Muscle layer of duodenum (tissue), 2 donors: ENCODE results near the gene DAP.

ENCODE experiments used
- H3K27ac ChIP-seq: one replicate; pipeline ENCODE4 v1.7.0; 2013; ENCODE audit warnings: mild to moderate bottlenecking, low read length
- H3K27me3 ChIP-seq: one replicate; pipeline ENCODE4 v1.7.0; 2013; ENCODE audit warnings: low read depth, mild to moderate bottlenecking, control low read depth, low read length
- H3K36me3 ChIP-seq, 2 donors: one replicate each; pipeline ENCODE4 v1.7.0; 2013; ENCODE audit warnings: low read length in 2 of 2, control low read depth in 1 of 2, mild to moderate bottlenecking in 1 of 2; ENCODE audit not compliant: insufficient read depth in 2 of 2, control insufficient read depth in 1 of 2
- H3K4me1 ChIP-seq, 2 donors: one replicate each; pipeline ENCODE4 v1.7.0; 2013; ENCODE audit warnings: low read length in 2 of 2, mild to moderate bottlenecking in 2 of 2, control low read depth in 1 of 2, moderate library complexity in 1 of 2; ENCODE audit not compliant: insufficient read depth in 2 of 2, control insufficient read depth in 1 of 2
- H3K4me3 ChIP-seq, 2 donors: one replicate each; pipeline ENCODE4 v1.7.0; 2013; ENCODE audit warnings: low read length in 2 of 2, low read depth in 1 of 2, mild to moderate bottlenecking in 1 of 2
- H3K9me3 ChIP-seq, 2 donors: one replicate each; pipeline ENCODE4 v1.7.0; 2013; ENCODE audit warnings: low read length in 2 of 2, control low read depth in 1 of 2, mild to moderate bottlenecking in 1 of 2; ENCODE audit not compliant: control insufficient read depth in 1 of 2
- donor health status: healthy.

The DAP gene

GRCh38 chr5:10699281-10699874 lies 61.7 kb downstream of the DAP start:
- H3K4me1 ChIP-seq, result peaks cover 3 to 14% of the 10 kb centered on the region in 2 donors
- no peak overlapping the region for H3K27ac ChIP-seq
- no peaks in the 10 kb centered on the region for H3K9me3 ChIP-seq
- H3K36me3 ChIP-seq, result peaks cover 0 to 4% of the 10 kb centered on the region in 2 donors
- no peaks in the 10 kb centered on the region for H3K27me3 ChIP-seq
- H3K4me3 ChIP-seq, result no peak overlapping the region

GRCh38 chr5:10695759-10696543 lies 65.1 kb downstream of the DAP start:
- H3K9me3 ChIP-seq, result no peaks in the 10 kb centered on the region
- H3K4me1 ChIP-seq, result peaks cover 0 to 8% of the 10 kb centered on the region in 2 donors
- no peaks in the 10 kb centered on the region for H3K27me3 ChIP-seq
- H3K36me3 ChIP-seq, result peaks cover 3 to 5% of the 10 kb centered on the region in 2 donors
- H3K27ac ChIP-seq, result no peak overlapping the region
- H3K4me3 ChIP-seq, result no peak overlapping the region

GRCh38 chr5:10695055-10695649 lies 65.9 kb downstream of the DAP start:
- Histone ChIP-seq H3K27ac (no peak overlapping the region), H3K27me3 (no peaks in the 10 kb centered on the region)

GRCh38 chr5:10691826-10692785 lies 68.9 kb downstream of the DAP start:
- Histone ChIP-seq H3K36me3 (peaks cover 3 to 9% of the 10 kb centered on the region in 2 donors), H3K4me1 (peaks cover 0 to 8% of the 10 kb centered on the region in 2 donors), H3K4me3 (no peak overlapping the region), H3K27me3 (no peaks in the 10 kb centered on the region), H3K27ac (no peak overlapping the region), H3K9me3 (no peaks in the 10 kb centered on the region)

More at GRCh38 chr5:10695055-10695649, 65.9 kb downstream of the DAP start:
- Histone ChIP-seq H3K36me3 (peaks cover 3 to 10% of the 10 kb centered on the region in 2 donors), H3K9me3 (no peaks in the 10 kb centered on the region), H3K4me3 (no peak overlapping the region), H3K4me1 (peaks cover 0 to 8% of the 10 kb centered on the region in 2 donors)

- Histone ChIP-seq H3K4me1 (peaks cover 0 to 8% of the 10 kb centered on the region in 2 donors), H3K36me3 (peaks cover 6 to 9% of the 10 kb centered on the region in 2 donors), H3K4me3 (no peak overlapping the region), H3K27ac (no peak overlapping the region), H3K9me3 (no peaks in the 10 kb centered on the region), H3K27me3 (no peaks in the 10 kb centered on the region)
Observed at GRCh38 chr5:10690460-10691440, 70.3 kb downstream of the DAP start.

GRCh38 chr5:10689391-10690081 lies 71.5 kb downstream of the DAP start:
- no peaks in the 10 kb centered on the region for H3K9me3 ChIP-seq
- no peaks in the 10 kb centered on the region for H3K4me1 ChIP-seq
- H3K36me3 ChIP-seq, result peaks cover 10 to 16% of the 10 kb centered on the region in 2 donors
- H3K4me3 ChIP-seq, result no peak overlapping the region
- H3K27me3 ChIP-seq, result no peaks in the 10 kb centered on the region
- no peak overlapping the region for H3K27ac ChIP-seq

- Histone ChIP-seq H3K9me3 (no peaks in the 10 kb centered on the region), H3K4me3 (no peak overlapping the region), H3K27ac (no peak overlapping the region), H3K36me3 (peaks cover 10 to 16% of the 10 kb centered on the region in 2 donors), H3K4me1 (no peaks in the 10 kb centered on the region), H3K27me3 (no peaks in the 10 kb centered on the region)
Observed at GRCh38 chr5:10688651-10689171, 72.3 kb downstream of the DAP start.

GRCh38 chr5:10686890-10687289 lies 74.1 kb downstream of the DAP start:
- Histone ChIP-seq H3K36me3 (peaks cover 20 to 26% of the 10 kb centered on the region in 2 donors), H3K4me1 (no peaks in the 10 kb centered on the region), H3K4me3 (no peak overlapping the region), H3K9me3 (no peaks in the 10 kb centered on the region), H3K27me3 (no peaks in the 10 kb centered on the region), H3K27ac (no peak overlapping the region)

- peaks cover 23 to 40% of the 10 kb centered on the region in 2 donors for H3K36me3 ChIP-seq
- no peaks in the 10 kb centered on the region for H3K27me3 ChIP-seq
- H3K4me3 ChIP-seq, result no peak overlapping the region
- no peaks in the 10 kb centered on the region for H3K4me1 ChIP-seq
- H3K9me3 ChIP-seq, result no peaks in the 10 kb centered on the region
- no peak overlapping the region for H3K27ac ChIP-seq
Observed at GRCh38 chr5:10685115-10685521, 75.9 kb downstream of the DAP start.
